ENCODE measurements around the gene LCMT1.

The LCMT1 gene

GRCh38 chr16:25199457-25199856, 87.9 kb downstream of the LCMT1 start:
- no peak for DNase-seq

DNA sequence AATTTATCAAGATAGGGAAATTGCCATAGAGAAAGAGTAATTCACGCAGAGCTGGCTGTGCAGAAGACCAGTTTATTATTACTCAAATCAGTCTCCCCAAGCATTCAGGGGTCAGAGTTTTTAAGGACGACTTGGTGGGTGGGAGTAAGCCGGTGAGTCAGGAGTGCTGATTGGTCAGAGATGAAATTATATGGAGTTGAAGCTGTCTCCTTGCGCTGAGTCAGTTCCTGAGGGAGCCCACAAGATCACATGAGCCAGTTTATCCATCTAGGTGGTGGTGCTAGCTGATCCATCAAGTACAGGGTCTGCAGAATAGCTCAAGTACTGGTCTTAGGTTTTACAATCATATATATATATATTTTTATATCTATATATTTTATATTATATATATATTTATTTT, 99.2 kb downstream of the LCMT1 start:
- no peak for DNase-seq

GRCh38 chr16:25212636-25213035, 101.1 kb downstream of the LCMT1 start:
- no peak for DNase-seq

- no peak for DNase-seq
These were observed 102.3 kb downstream of the LCMT1 start for GRCh38 chr16:25213709-25214397.

DNA sequence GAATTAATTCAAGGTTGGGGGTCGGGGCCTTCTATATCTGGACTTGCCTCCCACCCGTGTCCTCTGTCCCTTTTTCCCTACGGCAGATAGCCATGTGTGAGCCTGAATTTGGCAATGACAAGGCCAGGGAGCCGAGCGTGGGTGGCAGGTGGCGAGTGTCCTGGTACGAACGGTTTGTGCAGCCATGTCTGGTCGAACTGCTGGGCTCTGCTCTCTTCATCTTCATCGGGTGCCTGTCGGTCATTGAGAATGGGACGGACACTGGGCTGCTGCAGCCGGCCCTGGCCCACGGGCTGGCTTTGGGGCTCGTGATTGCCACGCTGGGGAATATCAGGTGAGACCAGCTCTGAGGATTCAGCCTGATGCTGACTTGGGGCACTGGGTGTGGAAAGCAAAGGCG, 105.6 kb downstream of the LCMT1 start:
- no peak for DNase-seq

DNA sequence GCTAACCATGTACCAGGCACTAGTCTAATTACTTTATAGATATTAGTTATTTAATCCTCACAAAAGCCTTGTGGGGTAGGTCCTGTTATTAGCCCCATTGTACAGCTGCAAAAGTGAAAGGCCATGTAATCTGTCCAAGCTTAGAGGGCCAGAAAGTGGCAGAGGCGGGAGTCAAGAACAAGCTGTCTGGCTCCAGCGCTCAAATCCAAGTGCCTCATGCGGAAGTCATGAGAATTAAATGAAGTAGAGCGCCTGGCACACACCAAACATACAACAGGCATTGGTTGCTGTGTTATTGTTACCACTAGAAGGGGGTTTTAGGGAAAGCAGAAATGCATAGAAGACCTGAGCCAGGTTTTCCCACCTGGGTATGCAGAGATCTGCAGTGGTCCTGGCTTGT, 106.4 kb downstream of the LCMT1 start:
- no peak for DNase-seq

DNA sequence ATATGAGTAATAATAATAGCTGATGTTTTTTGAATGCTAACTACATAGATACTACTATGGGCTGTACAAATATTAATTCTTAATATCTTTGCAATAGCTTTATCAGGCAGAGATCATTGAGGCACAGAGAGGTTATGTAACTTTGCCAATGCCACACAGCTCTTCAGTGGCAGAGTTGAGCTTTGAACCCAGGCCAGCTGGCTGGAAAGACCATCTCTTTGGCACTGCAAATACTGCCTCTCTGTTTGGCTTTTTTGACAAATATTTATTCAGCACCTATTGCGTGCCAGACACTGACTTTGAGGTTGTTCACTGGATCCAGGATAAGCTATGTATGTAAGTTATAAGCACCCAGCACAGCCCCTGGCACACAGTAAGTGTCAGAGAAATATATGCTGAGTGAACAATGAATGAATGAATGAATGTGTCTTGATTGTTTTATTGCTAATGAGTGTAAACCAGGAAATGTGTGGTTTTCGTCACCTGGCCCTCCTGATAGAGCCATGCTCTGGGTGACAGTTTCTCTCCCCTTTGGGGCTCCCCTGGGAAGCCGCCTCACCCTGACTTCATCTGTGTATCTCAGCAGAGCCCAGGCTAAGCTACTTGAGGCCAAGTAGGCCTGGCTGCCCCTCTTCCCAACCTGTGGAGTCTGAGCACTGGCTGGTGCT, 107.7 kb downstream of the LCMT1 start:
- DNase-seq, result no peak

DNA sequence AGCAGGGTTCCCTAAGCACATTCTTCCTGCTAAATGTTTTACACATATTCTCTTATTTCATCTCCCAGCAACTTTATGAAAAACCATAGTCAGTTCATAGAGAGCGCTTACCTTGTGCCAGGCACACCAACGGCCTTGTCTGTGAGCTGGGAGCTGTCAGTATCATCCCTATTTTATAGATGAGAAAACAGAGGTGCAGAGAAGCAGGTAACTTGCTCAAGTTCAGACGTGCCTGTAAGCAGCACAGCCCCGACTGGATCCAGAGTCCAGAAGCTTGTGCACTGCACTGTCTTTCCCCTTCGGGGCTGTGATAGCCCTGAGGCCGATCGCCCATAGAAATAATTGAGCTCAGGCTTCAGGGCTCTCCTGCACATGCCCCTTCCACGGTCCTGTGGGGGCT, 111.4 kb downstream of the LCMT1 start:
- no peak for DNase-seq

GRCh38 chr16:25223964-25224363, 112.4 kb downstream of the LCMT1 start:
- no peak for DNase-seq

DNA sequence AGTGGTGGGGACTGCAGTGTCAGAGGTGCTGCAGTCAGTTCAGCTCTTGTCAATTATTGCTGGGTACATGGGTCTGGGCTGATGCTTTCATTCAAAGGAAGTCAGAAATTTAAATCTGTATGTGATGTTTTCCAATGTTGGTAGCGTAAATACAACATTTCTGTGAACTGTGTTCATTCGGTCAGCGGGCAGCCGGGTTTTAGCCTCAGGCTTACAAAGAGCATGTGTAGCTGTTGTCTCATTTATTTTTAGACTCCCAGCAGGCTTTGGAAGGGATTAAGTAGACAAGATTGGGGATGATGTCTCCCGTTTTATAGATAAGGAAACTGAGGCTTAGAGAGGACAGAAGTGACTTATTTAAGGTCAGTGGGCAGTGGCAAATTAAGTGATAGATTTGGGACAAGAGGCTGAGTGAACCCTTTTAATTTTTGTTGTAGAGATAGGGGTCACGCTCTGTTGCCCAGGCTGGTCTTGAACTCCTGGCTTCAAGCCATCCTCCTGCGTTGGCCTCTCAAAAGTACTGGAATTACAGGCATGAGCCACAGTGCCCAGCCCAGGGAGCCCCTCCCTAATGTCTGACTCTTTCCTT, 113.3 kb downstream of the LCMT1 start:
- DNase-seq, result no peak
